ENCODE results near the gene PAPLN. TPM values are rescaled to one million over a fixed set of nuclear protein-coding genes. Genes with fewer than 3 reads are reported as not detected.

Gene PAPLN, protein sequence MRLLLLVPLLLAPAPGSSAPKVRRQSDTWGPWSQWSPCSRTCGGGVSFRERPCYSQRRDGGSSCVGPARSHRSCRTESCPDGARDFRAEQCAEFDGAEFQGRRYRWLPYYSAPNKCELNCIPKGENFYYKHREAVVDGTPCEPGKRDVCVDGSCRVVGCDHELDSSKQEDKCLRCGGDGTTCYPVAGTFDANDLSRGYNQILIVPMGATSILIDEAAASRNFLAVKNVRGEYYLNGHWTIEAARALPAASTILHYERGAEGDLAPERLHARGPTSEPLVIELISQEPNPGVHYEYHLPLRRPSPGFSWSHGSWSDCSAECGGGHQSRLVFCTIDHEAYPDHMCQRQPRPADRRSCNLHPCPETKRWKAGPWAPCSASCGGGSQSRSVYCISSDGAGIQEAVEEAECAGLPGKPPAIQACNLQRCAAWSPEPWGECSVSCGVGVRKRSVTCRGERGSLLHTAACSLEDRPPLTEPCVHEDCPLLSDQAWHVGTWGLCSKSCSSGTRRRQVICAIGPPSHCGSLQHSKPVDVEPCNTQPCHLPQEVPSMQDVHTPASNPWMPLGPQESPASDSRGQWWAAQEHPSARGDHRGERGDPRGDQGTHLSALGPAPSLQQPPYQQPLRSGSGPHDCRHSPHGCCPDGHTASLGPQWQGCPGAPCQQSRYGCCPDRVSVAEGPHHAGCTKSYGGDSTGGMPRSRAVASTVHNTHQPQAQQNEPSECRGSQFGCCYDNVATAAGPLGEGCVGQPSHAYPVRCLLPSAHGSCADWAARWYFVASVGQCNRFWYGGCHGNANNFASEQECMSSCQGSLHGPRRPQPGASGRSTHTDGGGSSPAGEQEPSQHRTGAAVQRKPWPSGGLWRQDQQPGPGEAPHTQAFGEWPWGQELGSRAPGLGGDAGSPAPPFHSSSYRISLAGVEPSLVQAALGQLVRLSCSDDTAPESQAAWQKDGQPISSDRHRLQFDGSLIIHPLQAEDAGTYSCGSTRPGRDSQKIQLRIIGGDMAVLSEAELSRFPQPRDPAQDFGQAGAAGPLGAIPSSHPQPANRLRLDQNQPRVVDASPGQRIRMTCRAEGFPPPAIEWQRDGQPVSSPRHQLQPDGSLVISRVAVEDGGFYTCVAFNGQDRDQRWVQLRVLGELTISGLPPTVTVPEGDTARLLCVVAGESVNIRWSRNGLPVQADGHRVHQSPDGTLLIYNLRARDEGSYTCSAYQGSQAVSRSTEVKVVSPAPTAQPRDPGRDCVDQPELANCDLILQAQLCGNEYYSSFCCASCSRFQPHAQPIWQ
- total RNA-seq, result 8.4 and 12.2 TPM in 2 replicates

DNA sequence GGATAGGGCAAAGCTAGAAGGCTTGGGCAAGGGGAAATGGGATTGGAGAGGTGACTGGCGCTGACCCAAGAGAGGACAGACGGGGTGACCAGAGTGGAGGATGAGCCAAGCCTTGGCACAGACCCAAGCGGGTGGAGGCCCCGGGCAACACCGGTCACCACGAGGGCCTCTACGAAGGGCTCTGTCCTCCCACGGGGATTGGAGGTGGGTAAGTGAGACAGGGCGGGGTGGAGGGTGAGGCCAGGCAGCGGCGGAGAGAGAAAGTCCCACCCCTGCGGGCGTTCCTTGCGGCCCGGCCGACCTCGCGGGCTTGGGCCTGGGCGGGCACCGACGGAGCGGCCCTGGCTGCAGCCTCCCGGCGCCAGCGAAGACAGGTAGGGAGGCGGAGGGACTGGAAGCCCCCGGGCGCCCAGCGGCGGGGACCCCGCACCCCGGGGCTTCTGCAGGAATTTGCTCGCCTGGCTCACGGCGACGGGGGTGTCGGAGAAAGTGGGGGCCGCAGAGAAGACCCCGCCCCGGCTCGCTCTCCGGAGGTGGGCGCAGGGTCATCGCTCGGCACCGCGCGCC, at the start of gene PAPLN:
TSS of gene PAPLN (plus strand) at position 288 of the 567 bp plus-strand sequence. CDS start 2,273 bp downstream, outside the sequence.

Other genes with a start within 250 kb of the PAPLN start
- gene ZFYVE1, start 210.4 kb upstream of the PAPLN start, total RNA-seq, result 22.0 and 26.6 TPM in 2 replicates
- gene RBM25, start 179.0 kb upstream of the PAPLN start, total RNA-seq, result 24.6 and 42.5 TPM in 2 replicates
- gene PSEN1, start 101.0 kb upstream of the PAPLN start, total RNA-seq, result 52.2 and 52.6 TPM in 2 replicates
- 29.8 and 36.7 TPM in 2 replicates for gene NUMB, start 221.0 kb downstream of the PAPLN start, total RNA-seq

Data from smooth muscle cell of trachea (primary cell).